ENCODE data around the gene TMEM50A.
A peak's percentile ranks its signal among the peaks of the same experiment; 100 is the strongest.

Gene TMEM50A

GRCh38 chr1:25355841-25356395, 17.8 kb downstream of the TMEM50A start:
- Histone ChIP-seq H3K4me1 (ENCODE audit: control insufficient read depth in 2 of 2, insufficient read depth in 1 of 2, low read depth in 1 of 2, low read length in 2 of 2) (no peaks in the 10 kb centered on the region), H2BK15ac (ENCODE audit: low read length) (no peak overlapping the region), H4K8ac (ENCODE audit: low read depth, low read length) (no peak overlapping the region), H3K4ac (ENCODE audit: low read length) (no peak overlapping the region), H2BK120ac (ENCODE audit: low read depth, low read length) (no peak overlapping the region), H3K23ac (ENCODE audit: low read depth, low read length, poor library complexity) (no peak overlapping the region), H3K18ac (ENCODE audit: low read length) (no peak overlapping the region), H2BK5ac (ENCODE audit: low read length) (no peak overlapping the region), H3K4me2 (ENCODE audit: insufficient read depth, low read length, poor library complexity, severe bottlenecking) (no peak overlapping the region), H2BK12ac (ENCODE audit: low read length) (no peak overlapping the region), H2AFZ (ENCODE audit: low read length) (no peak overlapping the region), H3K27me3 (ENCODE audit: control insufficient read depth in 3 of 3, insufficient read depth in 3 of 3, low read depth in 1 of 3, low read length in 3 of 3) (no peaks in the 10 kb centered on the region), H3K27ac (replicated peaks; ENCODE audit: low read length) (no peak overlapping the region), H3K79me1 (ENCODE audit: low read depth, low read length) (no peaks in the 10 kb centered on the region), H3K9me3 (replicated peaks in 1 of 2; ENCODE audit: control insufficient read depth in 2 of 2, insufficient read depth in 1 of 2, low read depth in 1 of 2, low read length in 2 of 2) (no peaks in the 10 kb centered on the region), H3K9ac (ENCODE audit: low read depth, low read length, poor library complexity) (no peak overlapping the region), H2AK5ac (ENCODE audit: low read depth, low read length) (no peak overlapping the region), H3K36me3 (replicated peaks in 1 of 2; ENCODE audit: control insufficient read depth in 2 of 2, insufficient read depth in 2 of 2, low read length in 2 of 2) (peaks cover 11 to 86% of the 10 kb centered on the region in 2 donors), H4K91ac (ENCODE audit: low read depth, low read length, poor library complexity) (no peak overlapping the region), H3K14ac (ENCODE audit: low read length) (no peak overlapping the region), H3K4me3 (ENCODE audit: low read length in 2 of 2) (no peak overlapping the region)
- no peak for DNase-seq (ENCODE audit: low spot score)
- WGBS, 2 donors (ENCODE audit: extremely low coverage in 2 of 2, insufficient read length in 2 of 2, insufficient replicate concordance in 1 of 2): no CpG with 5 or more reads among the region's 6 CpGs

- Histone ChIP-seq H3K79me1 (ENCODE audit: low read depth, low read length) (no peaks in the 10 kb centered on the region), H2BK12ac (ENCODE audit: low read length) (no peak overlapping the region), H2BK5ac (ENCODE audit: low read length) (no peak overlapping the region), H3K14ac (ENCODE audit: low read length) (no peak overlapping the region), H3K4me1 (ENCODE audit: control insufficient read depth in 2 of 2, insufficient read depth in 1 of 2, low read depth in 1 of 2, low read length in 2 of 2) (no peaks in the 10 kb centered on the region), H3K4me3 (ENCODE audit: low read length in 2 of 2) (no peak overlapping the region), H2AK5ac (ENCODE audit: low read depth, low read length) (no peak overlapping the region), H3K36me3 (replicated peaks in 1 of 2; ENCODE audit: control insufficient read depth in 2 of 2, insufficient read depth in 2 of 2, low read length in 2 of 2) (peaks cover 13 to 86% of the 10 kb centered on the region in 2 donors), H3K9ac (ENCODE audit: low read depth, low read length, poor library complexity) (no peak overlapping the region), H3K4me2 (ENCODE audit: insufficient read depth, low read length, poor library complexity, severe bottlenecking) (no peak overlapping the region), H3K9me3 (replicated peaks in 1 of 2; ENCODE audit: control insufficient read depth in 2 of 2, insufficient read depth in 1 of 2, low read depth in 1 of 2, low read length in 2 of 2) (no peaks in the 10 kb centered on the region), H3K23ac (ENCODE audit: low read depth, low read length, poor library complexity) (no peak overlapping the region), H2BK120ac (ENCODE audit: low read depth, low read length) (no peak overlapping the region), H2BK15ac (ENCODE audit: low read length) (no peak overlapping the region), H3K27ac (replicated peaks; ENCODE audit: low read length) (no peak overlapping the region), H2AFZ (ENCODE audit: low read length) (no peak overlapping the region), H3K27me3 (ENCODE audit: control insufficient read depth in 3 of 3, insufficient read depth in 3 of 3, low read depth in 1 of 3, low read length in 3 of 3) (no peaks in the 10 kb centered on the region), H4K91ac (ENCODE audit: low read depth, low read length, poor library complexity) (no peak overlapping the region), H4K8ac (ENCODE audit: low read depth, low read length) (no peak overlapping the region), H3K4ac (ENCODE audit: low read length) (no peak overlapping the region), H3K18ac (ENCODE audit: low read length) (no peak overlapping the region)
- DNase-seq (ENCODE audit: low spot score): no peak
These were observed 18.3 kb downstream of the TMEM50A start for GRCh38 chr1:25356441-25356840.

- peaks cover 14 to 87% of the 10 kb centered on the region in 2 donors for H3K36me3 ChIP-seq (replicated peaks in 1 of 2; ENCODE audit: control insufficient read depth in 2 of 2, insufficient read depth in 2 of 2, low read length in 2 of 2)
- no peaks in the 10 kb centered on the region for H3K79me1 ChIP-seq (ENCODE audit: low read depth, low read length)
- no peak for DNase-seq (ENCODE audit: low spot score)
These were observed 18.7 kb downstream of the TMEM50A start for GRCh38 chr1:25356848-25357247.

GRCh38 chr1:25360596-25361581, 22.8 kb downstream of the TMEM50A start:
- Histone ChIP-seq H2AK5ac (ENCODE audit: low read depth, low read length) (no peak overlapping the region), H3K18ac (ENCODE audit: low read length) (no peak overlapping the region), H3K4me2 (ENCODE audit: insufficient read depth, low read length, poor library complexity, severe bottlenecking) (no peak overlapping the region), H3K23ac (ENCODE audit: low read depth, low read length, poor library complexity) (no peak overlapping the region), H3K14ac (ENCODE audit: low read length) (peak overlapping the region; percentile 9), H3K79me1 (ENCODE audit: low read depth, low read length) (no peaks in the 10 kb centered on the region), H3K27me3 (ENCODE audit: control insufficient read depth in 3 of 3, insufficient read depth in 3 of 3, low read depth in 1 of 3, low read length in 3 of 3) (no peaks in the 10 kb centered on the region), H3K4me3 (ENCODE audit: low read length in 2 of 2) (no peak overlapping the region), H2BK120ac (ENCODE audit: low read depth, low read length) (no peak overlapping the region), H3K9me3 (replicated peaks in 1 of 2; ENCODE audit: control insufficient read depth in 2 of 2, insufficient read depth in 1 of 2, low read depth in 1 of 2, low read length in 2 of 2) (no peaks in the 10 kb centered on the region), H3K4ac (ENCODE audit: low read length) (no peak overlapping the region), H3K36me3 (replicated peaks in 1 of 2; ENCODE audit: control insufficient read depth in 2 of 2, insufficient read depth in 2 of 2, low read length in 2 of 2) (peaks cover 8 to 56% of the 10 kb centered on the region in 2 donors), H4K91ac (ENCODE audit: low read depth, low read length, poor library complexity) (no peak overlapping the region), H2BK5ac (ENCODE audit: low read length) (no peak overlapping the region), H3K27ac (replicated peaks; ENCODE audit: low read length) (no peak overlapping the region), H2BK15ac (ENCODE audit: low read length) (no peak overlapping the region), H3K4me1 (ENCODE audit: control insufficient read depth in 2 of 2, insufficient read depth in 1 of 2, low read depth in 1 of 2, low read length in 2 of 2) (no peaks in the 10 kb centered on the region), H4K8ac (ENCODE audit: low read depth, low read length) (no peak overlapping the region), H3K9ac (ENCODE audit: low read depth, low read length, poor library complexity) (no peak overlapping the region), H2BK12ac (ENCODE audit: low read length) (no peak overlapping the region), H2AFZ (ENCODE audit: low read length) (no peak overlapping the region)
- DNase-seq (ENCODE audit: low spot score): no peak
- WGBS, 2 donors (ENCODE audit: extremely low coverage in 2 of 2, insufficient read length in 2 of 2, insufficient replicate concordance in 1 of 2): no CpG with 5 or more reads among the region's 7 CpGs

More at GRCh38 chr1:25356848-25357247, 18.7 kb downstream of the TMEM50A start:
- Histone ChIP-seq H3K4me3 (ENCODE audit: low read length in 2 of 2) (no peak overlapping the region), H2BK15ac (ENCODE audit: low read length) (no peak overlapping the region), H3K4me1 (ENCODE audit: control insufficient read depth in 2 of 2, insufficient read depth in 1 of 2, low read depth in 1 of 2, low read length in 2 of 2) (no peaks in the 10 kb centered on the region), H3K14ac (ENCODE audit: low read length) (no peak overlapping the region), H3K23ac (ENCODE audit: low read depth, low read length, poor library complexity) (no peak overlapping the region), H4K91ac (ENCODE audit: low read depth, low read length, poor library complexity) (no peak overlapping the region), H3K9ac (ENCODE audit: low read depth, low read length, poor library complexity) (no peak overlapping the region), H3K4me2 (ENCODE audit: insufficient read depth, low read length, poor library complexity, severe bottlenecking) (no peak overlapping the region), H2AFZ (ENCODE audit: low read length) (no peak overlapping the region), H2AK5ac (ENCODE audit: low read depth, low read length) (no peak overlapping the region), H2BK5ac (ENCODE audit: low read length) (no peak overlapping the region), H2BK120ac (ENCODE audit: low read depth, low read length) (no peak overlapping the region), H3K27me3 (ENCODE audit: control insufficient read depth in 3 of 3, insufficient read depth in 3 of 3, low read depth in 1 of 3, low read length in 3 of 3) (no peaks in the 10 kb centered on the region), H3K4ac (ENCODE audit: low read length) (no peak overlapping the region), H3K18ac (ENCODE audit: low read length) (no peak overlapping the region), H3K27ac (replicated peaks; ENCODE audit: low read length) (no peak overlapping the region), H4K8ac (ENCODE audit: low read depth, low read length) (no peak overlapping the region), H2BK12ac (ENCODE audit: low read length) (no peak overlapping the region), H3K9me3 (replicated peaks in 1 of 2; ENCODE audit: control insufficient read depth in 2 of 2, insufficient read depth in 1 of 2, low read depth in 1 of 2, low read length in 2 of 2) (no peaks in the 10 kb centered on the region)
- no CpG with 5 or more reads among the region's 1 CpG for WGBS, 2 donors (ENCODE audit: extremely low coverage in 2 of 2, insufficient read length in 2 of 2, insufficient replicate concordance in 1 of 2)

Measured in neuronal stem cell (in vitro differentiated cells).